K562 (cell line): ENCODE data around the gene BLOC1S4. TPM values are rescaled to one million over a fixed set of nuclear protein-coding genes. Genes with fewer than 3 reads are reported as not detected.

Experiments used
- ATAC-seq: fragments of 200-7000 bp; cut with Tn5 transposase; 3 replicates; pipeline ENCODE4 v1.9.1; 2020; ENCODE audit warnings: moderate library complexity
- BruUV-seq: library from RNA; stranded (reverse); fragments of 400-500 nt; replicated peaks from 2 replicates; lab custom pipeline; 2021; lab: Mats Ljungman, UMichigan
- CTCF ChIA-PET: fragments of 300-600 bp; formaldehyde crosslinking; extraction: SDS; loops from one replicate; lab custom pipeline; 2021; ENCODE audit warnings: low intra/inter-chr PET ratio; lab: Yijun Ruan, JAX
- POLR2A ChIA-PET: fragments of 300-600, 350-650 bp; sonication (Branson Sonifier 250); formaldehyde crosslinking; extraction: SDS; loops from one replicate; lab custom pipeline; 2021; ENCODE audit warnings: antibody characterized with exemption, inconsistent platforms; lab: Yijun Ruan, JAX
- DNase-seq, 4 experiments: peaks; one replicate each; pipeline versions ENCODE4 v3.0.0 to v3.0.0-alpha.2; 2011 to 2018; ENCODE audit warnings: low spot score in 3 of 4, mixed read lengths in 3 of 4; ENCODE audit errors: extremely low read depth in 1 of 4
- FAIRE-seq: peaks from 2 replicates; lab custom pipeline; 2011; peaks lifted over from hg19 to GRCh38; lab: Jason Lieb, UNC
- H2AFZ ChIP-seq: 2 replicates; pipeline ENCODE4 v1.6.0; 2011; ENCODE audit warnings: low read depth, low read length, control low read depth, inconsistent platforms
- H3K27ac ChIP-seq: fragments of 200-600 bp; 3 replicates; pipeline ENCODE4 v1.8.0; 2011; ENCODE audit warnings: low read depth, mild to moderate bottlenecking, control low read depth, inconsistent platforms, low read length, moderate library complexity, mixed read lengths; ENCODE audit errors: extremely low read depth
- H3K27me3 ChIP-seq, 2 experiments: fragments of 300-600 bp in 1 of 2; 2 replicates in 1 of 2; 3 replicates in 1 of 2; pipeline versions ENCODE4 v1.6.0 to v1.8.0; 2011; ENCODE audit warnings: inconsistent platforms in 2 of 2, low read length in 2 of 2, mild to moderate bottlenecking in 1 of 2, mixed read lengths in 1 of 2, moderate library complexity in 1 of 2; ENCODE audit not compliant: control insufficient read depth in 2 of 2, insufficient read depth in 2 of 2
- H3K36me3 ChIP-seq: fragments of 300-600 bp; 3 replicates; pipeline ENCODE4 v1.8.0; 2011; ENCODE audit warnings: mild to moderate bottlenecking, low read length, inconsistent platforms; ENCODE audit not compliant: control insufficient read depth, insufficient read depth
- H3K4me1 ChIP-seq, 2 experiments: fragments of 200-600 bp in 1 of 2; replicated peaks in 1 of 2; 2 replicates in 1 of 2; 3 replicates in 1 of 2; pipeline versions ENCODE4 v1.5.1 to v1.8.0; 2011; ENCODE audit warnings: inconsistent platforms in 2 of 2, low read length in 2 of 2, mild to moderate bottlenecking in 1 of 2, mixed read lengths in 1 of 2, moderate library complexity in 1 of 2; ENCODE audit not compliant: control insufficient read depth in 2 of 2, insufficient read depth in 2 of 2
- H3K4me2 ChIP-seq: 2 replicates; pipeline ENCODE4 v1.6.1; 2011; ENCODE audit warnings: low read length, control low read depth, inconsistent platforms, mixed read lengths; ENCODE audit not compliant: insufficient read depth
- H3K4me3 ChIP-seq: fragments of 200-600 bp; sonication (generic), shearing (Covaris generic); 2 replicates; pipeline ENCODE4 v1.5.1; 2016; ENCODE audit warnings: control low read depth, inconsistent platforms
- H3K79me2 ChIP-seq: fragments of 200-600 bp; 3 replicates; pipeline ENCODE4 v1.8.0; 2011; ENCODE audit warnings: low read length, inconsistent platforms; ENCODE audit not compliant: control insufficient read depth, insufficient read depth
- H3K9ac ChIP-seq, 2 experiments: 2 replicates each; pipeline versions ENCODE4 v1.6.0 to v1.6.1; 2011; ENCODE audit warnings: low read depth in 2 of 2, low read length in 2 of 2, control low read depth in 1 of 2, inconsistent platforms in 1 of 2, mild to moderate bottlenecking in 1 of 2, mixed read lengths in 1 of 2; ENCODE audit not compliant: insufficient read depth in 1 of 2
- H3K9me1 ChIP-seq: one replicate; pipeline ENCODE4 v1.6.0; 2011; ENCODE audit warnings: inconsistent platforms, mild to moderate bottlenecking, low read length, moderate library complexity; ENCODE audit not compliant: control insufficient read depth, insufficient read depth
- H3K9me3 ChIP-seq: replicated peaks from 2 replicates; pipeline ENCODE4 v1.5.1; 2011; ENCODE audit warnings: low read depth, low read length, inconsistent platforms; ENCODE audit not compliant: control insufficient read depth, insufficient read depth
- H4K20me1 ChIP-seq: replicated peaks from 2 replicates; pipeline ENCODE4 v1.6.1; 2011; ENCODE audit warnings: low read length, inconsistent platforms, mixed read lengths; ENCODE audit not compliant: control insufficient read depth, insufficient read depth
- BRD4 ChIP-seq: fragments of 200-600 bp; sonication (generic); IDR thresholded peaks from 2 replicates; pipeline ENCODE4 v1.6.1; 2017; ENCODE audit warnings: inconsistent platforms
- GTF3C2 ChIP-seq: IDR thresholded peaks from 3 replicates; pipeline ENCODE4 v1.6.1; 2011; ENCODE audit warnings: borderline replicate concordance, mild to moderate bottlenecking, moderate library complexity; ENCODE audit not compliant: insufficient read length; ENCODE audit errors: extremely low read depth
- KDM1A ChIP-seq, 2 experiments: fragments of 450-650 bp; IDR thresholded peaks; 2 replicates each; pipeline ENCODE4 v1.6.1; 2016; ENCODE audit warnings: mild to moderate bottlenecking in 2 of 2
- RBFOX2 ChIP-seq: fragments of 200-400 bp; formaldehyde crosslinking; IDR thresholded peaks from 2 replicates; pipeline ENCODE4 v1.6.1; 2017; ENCODE audit warnings: low read depth, mild to moderate bottlenecking, low read length, moderate library complexity
- RBM39 ChIP-seq: fragments of 200-400 bp; formaldehyde crosslinking; optimal IDR thresholded peaks from 2 replicates; pipeline ENCODE3; 2018; ENCODE audit warnings: low read depth, low read length
- SMC3 ChIP-seq: conservative IDR thresholded peaks from 2 replicates; pipeline ENCODE4 v1.6.1; 2011; ENCODE audit warnings: low read depth, low read length, improper control_type of control experiment; ENCODE audit not compliant: insufficient read depth
- USF1 ChIP-seq: sonication (generic); formaldehyde crosslinking; IDR thresholded peaks from 2 replicates; pipeline ENCODE4 v1.9.0; 2022; ENCODE audit warnings: mild to moderate bottlenecking, missing genetic modification reagents
- ZFP91 ChIP-seq: sonication (generic); formaldehyde crosslinking; IDR thresholded peaks from 2 replicates; pipeline ENCODE4 v1.8.0; 2022; ENCODE audit warnings: mild to moderate bottlenecking, missing genetic modification reagents
- ZNF277 ChIP-seq: fragments of 250-450 bp; sonication (Bioruptor Pico); IDR thresholded peaks from 2 replicates; pipeline ENCODE4 v1.8.0; 2022; ENCODE audit warnings: inconsistent platforms, mild to moderate bottlenecking, moderate library complexity, borderline replicate concordance
- ZNF644 ChIP-seq: fragments of 200-800 bp; sonication (Bioruptor generic); IDR thresholded peaks from 2 replicates; pipeline ENCODE4 v1.6.1; 2016; ENCODE audit warnings: low read depth, missing genetic modification characterization, missing compliant biosample characterization
- WGBS: fragments of 100-300 bp; shearing (Covaris generic); methylation state at CpG from one replicate; pipeline ENCODE4 v1.1.6; 2016; ENCODE audit warnings: low coverage, mixed read lengths; ENCODE audit not compliant: insufficient coverage; ENCODE audit errors: missing lambda C conversion rate; 5-methylcytosine and 5-hydroxymethylcytosine counted together
- in situ Hi-C: fragments of 300-500 bp; cut with MboI; formaldehyde crosslinking; loops from 4 replicates; pipeline ENCODE4 v1.15.0; 2018; ENCODE audit warnings: inconsistent platforms, mixed read lengths
- intact Hi-C: fragments of 100-400 bp; cut with micrococcal nuclease; formaldehyde crosslinking; loops from 2 replicates; pipeline ENCODE4 v1.14.2; 2022
- polyA plus RNA-seq, 8 experiments: library from polyadenylated mRNA; depleted of rRNA in 4 of 8; stranded (reverse) in 5 of 8; unstranded in 3 of 8; fragments of >200 nt; fragmentation: Nextera tagmentation in 2 of 8; fragmentation: Illumina TruSeq in 1 of 8; extraction: Ambion mirVana in 2 of 8; extraction: Trizol in 1 of 8; gene quantifications; 2 replicates each; pipeline versions ENCODE4 v1.2.1 to v1.2.3, GENCODE V29; 2011 to 2014; ENCODE audit warnings: inconsistent platforms in 1 of 8, missing spikeins in 1 of 8
- total RNA-seq, 7 experiments: library from RNA; depleted of rRNA in 6 of 7; stranded (reverse); fragments of >200 nt in 6 of 7; fragmentation: Illumina TruSeq in 2 of 7; extraction: Trizol in 2 of 7; gene quantifications; 2 replicates each; pipeline versions ENCODE4 v1.2.1 to v1.2.3, GENCODE V29; 2011 to 2021; ENCODE audit warnings: low replicate concordance in 1 of 7

BLOC1S4 gene
- total and polyA plus RNA-seq, 9 of the 15 experiments (the other 6 are each of a cell fraction or from before 2014, with no cell fraction given), result 3.1 to 31.6 (median 11.2) TPM

- TF ChIP-seq ZFP91 (CRISPR knock-in tag) (no peak), ZNF277 (CRISPR knock-in tag) (no peak)
Measured at GRCh38 chr4:6730603-6731317, 14.8 kb downstream of the BLOC1S4 start (continued).

GRCh38 chr4:6731318-6731675, 15.3 kb downstream of the BLOC1S4 start:
- WGBS, result 31% methylated on average over 8 of the region's 8 CpGs
- FAIRE-seq, result no peak
- Histone ChIP-seq H3K4me3 (peak overlapping the region; percentile 10; the same call in 1 of the 2 replicates), H3K79me2 (no peaks in the 10 kb centered on the region), H3K9me3 (no peaks in the 10 kb centered on the region), H3K27me3 (no peaks in the 10 kb centered on the region), H3K9me1 (peaks cover 4% of the 10 kb centered on the region), H3K9ac (peak overlapping the region; percentile 82 to 88), H3K27ac (peak overlapping the region; percentile 93), H3K4me1 (peaks cover 58 to 62% of the 10 kb centered on the region in 2 experiments), H2AFZ (peak overlapping the region; percentile 57), H4K20me1 (no peaks in the 10 kb centered on the region), H3K4me2 (peak overlapping the region; percentile 85), H3K36me3 (no peaks in the 10 kb centered on the region)
- ATAC-seq, result no peak; the same call in 2 of the 3 replicates
- CTCF ChIA-PET, result no interaction called here
- intact Hi-C loops, result loop anchor here (2.0 to 5.0 kb wide), 3 partner anchors 22 to 256 kb away; partner anchors contain the start of gene KIAA0232
- in situ Hi-C loops, result no loop called here
- DNase-seq, result no peak
- POLR2A ChIA-PET, result interaction anchor here (0.7 to 1.9 kb wide), 18 partner anchors 15 to 416 kb away, joined by 3 to 9 read pairs (median 4); partner anchors contain the start of genes BLOC1S4, GRPEL1 and MRFAP1L1
- BruUV-seq, result no TSS peak
- no peak for TF ChIP-seq RBM39
- 0 out of 2 replicates have a peak, but pooled peaks have one; percentile 13 for TF ChIP-seq ZNF644 (tag)
- TF ChIP-seq BRD4, result peak; percentile 17; the same call in 1 of the 2 replicates
- no peak for TF ChIP-seq SMC3
- peak; percentile 31; the same call in 1 of the 2 replicates for TF ChIP-seq USF1
- TF ChIP-seq KDM1A (IDR thresholded peaks at IDR 0.05), result peak in 1 of 2 experiments; percentile 37; a peak in 2 of 4 replicates
- TF ChIP-seq GTF3C2, result no peak
- TF ChIP-seq RBFOX2, result peak; percentile 43; the same call in 1 of the 2 replicates
